NCI-H128 (cell line): Measurements from ENCODE around the gene SIPA1L3.
"Not testable (repeated sequence)": the region's sequence is repeated elsewhere in the genome, so short reads cannot be mapped to it uniquely, and the experiment has no call there.

Experiments used
- DNase-seq: peaks from one replicate; lab custom pipeline; 2025; ENCODE audit not compliant: unreplicated experiment; lab: John Stamatoyannopoulos, UW

The SIPA1L3 gene

GRCh38 chr19:37914908-37915307, 7.9 kb downstream of the SIPA1L3 start:
- DNase-seq = no peak

DNA sequence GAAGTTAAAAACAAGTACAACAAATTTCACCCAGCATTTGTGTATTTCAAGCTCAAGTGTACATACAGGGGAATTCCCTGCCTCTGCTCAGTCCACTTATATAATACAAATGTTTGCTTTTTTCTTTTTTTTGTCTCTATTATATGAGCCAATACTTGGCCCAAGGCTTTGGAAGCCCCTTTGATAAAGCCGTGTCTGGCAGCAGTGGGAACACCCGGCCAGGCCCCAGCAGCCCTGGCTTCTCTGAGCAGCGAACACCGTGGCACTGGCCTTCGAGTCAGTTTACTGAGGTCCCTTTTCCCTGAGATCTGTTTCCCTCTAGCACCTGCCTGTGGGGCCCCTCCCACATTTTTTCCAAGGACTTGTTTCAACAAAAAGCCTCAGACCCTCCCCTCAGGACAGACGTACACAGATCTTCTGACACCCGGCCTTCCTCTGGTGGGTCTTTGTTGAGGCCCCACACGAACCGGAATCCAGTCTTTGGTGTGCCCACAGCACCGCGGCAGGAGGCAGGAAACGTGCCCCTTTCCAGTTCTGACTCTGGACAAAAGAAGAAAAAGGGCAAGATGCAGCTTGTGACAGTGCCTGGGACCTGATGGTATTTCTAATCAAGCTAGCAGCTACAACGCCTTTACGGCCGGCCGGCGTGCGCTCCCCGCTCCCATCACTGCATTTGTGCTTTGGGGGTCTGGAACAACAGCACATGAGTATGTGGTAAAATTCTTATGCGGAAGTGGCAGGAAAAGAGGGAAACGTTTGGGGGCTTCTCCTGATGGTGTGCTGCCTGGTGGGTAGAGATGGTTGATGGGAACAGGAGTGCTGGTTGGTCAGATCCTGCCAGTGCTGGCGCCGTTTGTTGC, 13.8 kb downstream of the SIPA1L3 start:
- no peak for DNase-seq

DNA sequence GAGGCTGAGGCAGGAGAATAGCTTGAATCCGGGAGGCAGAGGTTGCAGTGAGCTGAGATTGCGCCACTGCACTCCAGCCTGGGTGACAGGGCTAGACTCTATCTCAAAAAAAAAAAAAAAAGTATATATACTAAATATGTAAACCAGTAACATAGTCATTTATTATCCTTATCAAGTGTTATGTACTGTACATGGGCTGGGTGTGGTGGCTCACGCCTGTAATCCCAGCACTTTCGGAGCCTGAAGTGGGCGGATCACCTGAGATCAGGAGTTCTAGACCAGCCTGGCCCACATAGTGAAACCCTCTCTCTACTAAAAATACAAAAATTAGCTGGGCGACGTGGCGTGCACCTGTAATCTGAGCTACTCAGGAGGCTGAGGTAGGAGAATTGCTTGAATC, 17.6 kb downstream of the SIPA1L3 start:
- not testable (repeated sequence) for DNase-seq

DNA sequence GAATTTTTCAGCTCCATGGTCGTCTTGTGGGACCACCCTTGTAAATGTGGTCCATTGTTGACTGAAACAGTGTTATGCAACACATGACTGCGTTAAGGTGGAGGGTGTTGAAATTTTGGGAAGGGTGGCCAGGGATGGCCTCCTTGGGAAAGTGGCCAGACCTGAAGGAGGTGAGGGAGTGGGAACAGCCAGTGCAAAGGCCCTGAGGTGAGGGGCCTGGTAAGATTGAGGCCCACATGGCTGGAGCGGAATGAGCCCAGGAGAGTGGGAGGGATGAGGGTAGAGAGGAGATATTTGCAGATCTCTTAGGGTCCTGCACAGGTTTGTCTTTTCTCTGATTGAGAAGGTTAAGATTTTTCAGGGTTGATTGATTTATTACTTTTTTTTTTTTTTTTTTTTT, 18.2 kb downstream of the SIPA1L3 start:
- no peak for DNase-seq

- no peak for DNase-seq
Observed at GRCh38 chr19:37926255-37926654, 19.2 kb downstream of the SIPA1L3 start.

- no peak for DNase-seq
Observed at GRCh38 chr19:37926711-37927110, 19.7 kb downstream of the SIPA1L3 start.

- DNase-seq = no peak
Observed at GRCh38 chr19:37928527-37929286, 21.7 kb downstream of the SIPA1L3 start.

GRCh38 chr19:37929355-37929923, 22.4 kb downstream of the SIPA1L3 start:
- no peak for DNase-seq

- no peak for DNase-seq
Observed at GRCh38 chr19:37930416-37930815, 23.4 kb downstream of the SIPA1L3 start.

GRCh38 chr19:37931881-37932655, 25.1 kb downstream of the SIPA1L3 start:
- DNase-seq = peak; percentile 59

GRCh38 chr19:37932985-37933936, 26.3 kb downstream of the SIPA1L3 start:
- DNase-seq = no peak

DNA sequence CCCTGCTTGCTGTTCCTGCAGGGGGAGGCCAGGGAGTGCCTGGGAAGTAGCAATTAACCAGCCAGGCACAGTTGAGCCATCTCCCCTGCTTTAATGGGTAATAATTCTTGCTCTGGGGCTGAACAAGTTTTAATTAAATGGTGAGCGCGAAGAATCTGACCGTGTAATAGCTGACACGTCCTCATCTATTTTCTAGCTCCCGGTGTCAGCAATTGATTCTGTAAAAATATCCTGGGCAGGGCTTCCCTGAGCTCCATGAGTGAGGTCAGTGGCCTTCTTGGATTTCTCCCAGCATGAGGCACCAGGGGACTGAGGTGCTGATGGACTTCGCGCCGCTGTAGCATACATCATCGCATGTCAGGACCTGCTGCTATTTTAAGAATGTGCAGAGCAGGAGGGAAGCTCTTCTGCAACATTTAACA, 26.9 kb downstream of the SIPA1L3 start:
- no peak for DNase-seq

DNA sequence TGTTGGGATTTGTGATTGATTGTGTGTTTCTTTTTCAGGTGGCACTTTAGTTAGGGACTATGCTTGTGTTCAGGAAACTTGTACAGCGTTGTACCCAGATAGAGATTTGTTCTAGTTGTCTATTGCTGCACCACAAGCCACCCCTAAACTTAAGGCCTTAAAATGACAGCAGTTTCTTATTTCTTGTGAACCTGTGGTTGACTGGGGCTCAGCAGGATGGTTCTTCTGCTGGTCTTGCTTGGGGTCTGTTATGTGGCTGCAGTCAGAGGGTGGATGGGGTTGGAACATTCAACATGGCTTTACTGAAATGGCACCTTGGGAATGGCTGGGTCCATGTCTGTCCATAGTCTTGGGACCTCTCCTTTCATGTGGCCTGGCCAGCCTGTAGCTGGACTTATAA, 28.3 kb downstream of the SIPA1L3 start:
- no peak for DNase-seq

DNA sequence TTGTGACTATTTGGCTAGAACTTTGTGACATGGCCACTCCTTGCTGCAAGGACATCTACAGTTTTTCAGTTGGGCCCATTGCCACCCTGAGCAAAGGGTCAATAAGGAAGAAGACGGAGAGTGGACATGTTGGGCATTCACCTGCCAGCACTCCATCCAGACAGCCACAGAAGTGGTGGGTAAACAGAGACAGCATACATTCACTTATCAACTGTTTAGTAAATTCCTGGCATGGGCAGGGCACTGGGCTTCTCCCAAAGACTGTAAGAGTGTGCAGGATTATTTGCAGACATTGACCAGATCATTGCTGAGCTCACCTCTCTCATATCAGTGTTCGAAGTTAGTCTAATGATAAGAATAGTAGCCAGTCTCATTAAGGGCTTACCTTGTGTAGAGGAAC, 29.2 kb downstream of the SIPA1L3 start:
- no peak for DNase-seq

GRCh38 chr19:37936886-37937285, 29.9 kb downstream of the SIPA1L3 start:
- DNase-seq = no peak

DNA sequence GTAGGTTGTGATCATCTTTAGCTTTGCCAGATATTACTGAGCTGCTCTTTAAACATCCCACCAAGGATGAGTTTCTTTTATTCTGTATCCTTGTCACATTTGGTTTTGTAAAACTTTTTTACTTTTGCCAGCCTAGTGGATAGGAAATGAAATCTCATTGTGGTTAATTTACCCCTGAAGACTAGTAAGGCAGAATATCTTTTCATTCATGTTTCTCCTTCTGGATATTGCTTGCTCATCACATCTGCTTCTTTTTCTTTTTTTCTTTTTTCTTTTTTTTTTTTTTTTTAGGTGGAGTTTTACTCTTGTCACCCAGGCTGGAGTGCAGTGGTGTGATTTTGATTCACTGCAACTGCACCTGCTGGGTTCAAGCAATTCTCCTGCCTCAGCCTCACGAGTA, 31.3 kb downstream of the SIPA1L3 start:
- no peak for DNase-seq

DNA sequence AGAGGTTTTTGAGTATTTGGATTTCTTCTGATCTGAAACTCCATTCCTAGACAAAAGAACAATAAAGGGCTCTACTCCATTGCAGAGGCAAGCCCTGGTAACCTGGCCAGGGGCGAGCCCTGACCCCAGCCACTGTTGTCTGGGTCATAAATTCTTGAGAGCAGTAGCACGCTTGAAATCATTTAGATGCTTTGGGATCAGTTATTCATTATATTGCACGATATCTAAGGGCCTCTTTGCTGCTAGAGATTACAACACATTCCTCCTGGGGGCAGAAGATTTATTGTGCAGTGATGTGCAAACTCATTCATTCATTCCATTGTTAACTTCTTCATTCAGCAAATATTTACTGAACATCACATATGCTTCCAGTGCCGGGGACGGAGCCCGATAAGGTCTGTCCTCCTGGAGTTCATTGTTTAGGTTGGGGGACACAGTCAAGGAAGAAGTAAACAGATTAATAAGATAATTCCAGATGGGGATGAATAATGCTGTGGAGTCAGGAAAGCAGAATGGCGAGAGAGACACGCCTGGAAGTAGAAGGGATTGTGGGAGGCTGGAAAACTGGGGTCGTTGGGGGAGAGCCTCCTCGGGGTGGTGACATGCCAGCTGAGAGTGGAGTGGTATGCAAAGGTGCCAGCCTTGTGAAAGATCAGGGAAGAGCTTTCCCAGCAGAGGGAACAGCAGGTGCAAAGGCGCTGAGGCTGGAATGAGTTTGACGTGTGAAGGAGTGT, 34.9 kb downstream of the SIPA1L3 start:
- no peak for DNase-seq

- DNase-seq = no peak
Observed at GRCh38 chr19:37942516-37942902, 35.5 kb downstream of the SIPA1L3 start.

GRCh38 chr19:37943480-37943879, 36.5 kb downstream of the SIPA1L3 start:
- DNase-seq = no peak
